ENCODE data around the gene NT5C3B. TPM values are rescaled to one million over a fixed set of nuclear protein-coding genes. Genes with fewer than 3 reads are reported as not detected.
"Not testable (repeated sequence)": the region's sequence is repeated elsewhere in the genome, so short reads cannot be mapped to it uniquely, and the experiment has no call there.

The NT5C3B gene
- total RNA-seq, 1 experiment from 2014 or later = 62.0 TPM

- Mint-ChIP-seq H3K4me3 (ENCODE audit: low read depth, unreplicated experiment) (no peak overlapping the region), H3K4me1 (ENCODE audit: low read depth, unreplicated experiment) (peaks cover 9% of the 10 kb centered on the region), H3K9me3 (ENCODE audit: low read depth, unreplicated experiment) (no peaks in the 10 kb centered on the region), H3K27ac (ENCODE audit: unreplicated experiment) (no peak overlapping the region), H3K27me3 (ENCODE audit: unreplicated experiment) (no peaks in the 10 kb centered on the region), H3K36me3 (ENCODE audit: insufficient read depth, unreplicated experiment) (peaks cover 29% of the 10 kb centered on the region)
- TF ChIP-seq, protein P1, sequence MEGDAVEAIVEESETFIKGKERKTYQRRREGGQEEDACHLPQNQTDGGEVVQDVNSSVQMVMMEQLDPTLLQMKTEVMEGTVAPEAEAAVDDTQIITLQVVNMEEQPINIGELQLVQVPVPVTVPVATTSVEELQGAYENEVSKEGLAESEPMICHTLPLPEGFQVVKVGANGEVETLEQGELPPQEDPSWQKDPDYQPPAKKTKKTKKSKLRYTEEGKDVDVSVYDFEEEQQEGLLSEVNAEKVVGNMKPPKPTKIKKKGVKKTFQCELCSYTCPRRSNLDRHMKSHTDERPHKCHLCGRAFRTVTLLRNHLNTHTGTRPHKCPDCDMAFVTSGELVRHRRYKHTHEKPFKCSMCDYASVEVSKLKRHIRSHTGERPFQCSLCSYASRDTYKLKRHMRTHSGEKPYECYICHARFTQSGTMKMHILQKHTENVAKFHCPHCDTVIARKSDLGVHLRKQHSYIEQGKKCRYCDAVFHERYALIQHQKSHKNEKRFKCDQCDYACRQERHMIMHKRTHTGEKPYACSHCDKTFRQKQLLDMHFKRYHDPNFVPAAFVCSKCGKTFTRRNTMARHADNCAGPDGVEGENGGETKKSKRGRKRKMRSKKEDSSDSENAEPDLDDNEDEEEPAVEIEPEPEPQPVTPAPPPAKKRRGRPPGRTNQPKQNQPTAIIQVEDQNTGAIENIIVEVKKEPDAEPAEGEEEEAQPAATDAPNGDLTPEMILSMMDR (IDR thresholded peaks at IDR 0.05; ENCODE audit: unreplicated experiment) = no peak
- CTCF ChIA-PET = interaction anchor here (0.6 to 1.9 kb wide), 8 partner anchors 9 to 175 kb away, joined by 3 to 7 read pairs (median 4); partner anchors contain the start of genes ACLY, EIF1 and ODAD4
- no peak for DNase-seq
- no TSS peak for BruUV-seq (replicated peaks)
- intact Hi-C loops (cut with micrococcal nuclease; ENCODE audit: unreplicated experiment) = no loop called here
Measured at GRCh38 chr17:41864498-41864835, 28.4 kb upstream of the NT5C3B start.

GRCh38 chr17:41863074-41863848, 27.2 kb upstream of the NT5C3B start:
- Mint-ChIP-seq H3K36me3 (ENCODE audit: insufficient read depth, unreplicated experiment) (peaks cover 18% of the 10 kb centered on the region), H3K27me3 (ENCODE audit: unreplicated experiment) (no peaks in the 10 kb centered on the region), H3K4me3 (ENCODE audit: low read depth, unreplicated experiment) (no peak overlapping the region), H3K9me3 (ENCODE audit: low read depth, unreplicated experiment) (no peaks in the 10 kb centered on the region), H3K4me1 (ENCODE audit: low read depth, unreplicated experiment) (peaks cover 9% of the 10 kb centered on the region), H3K27ac (ENCODE audit: unreplicated experiment) (no peak overlapping the region)
- intact Hi-C loops (cut with micrococcal nuclease; ENCODE audit: unreplicated experiment) = no loop called here
- no peak for DNase-seq
- CTCF ChIA-PET = interaction anchor here (0.6 to 1.9 kb wide), 5 partner anchors 37 to 174 kb away, joined by 3 to 6 read pairs (median 5); partner anchors contain the start of genes ACLY and EIF1
- TF ChIP-seq, protein P1 (IDR thresholded peaks at IDR 0.05; ENCODE audit: unreplicated experiment) = no peak
- BruUV-seq (replicated peaks) = no TSS peak

GRCh38 chr17:41860254-41860931, 24.4 kb upstream of the NT5C3B start:
- BruUV-seq (replicated peaks) = no TSS peak
- Mint-ChIP-seq H3K27ac (ENCODE audit: unreplicated experiment) (no peak overlapping the region), H3K27me3 (ENCODE audit: unreplicated experiment) (no peaks in the 10 kb centered on the region), H3K4me1 (ENCODE audit: low read depth, unreplicated experiment) (peaks cover 9% of the 10 kb centered on the region), H3K9me3 (ENCODE audit: low read depth, unreplicated experiment) (no peaks in the 10 kb centered on the region), H3K36me3 (ENCODE audit: insufficient read depth, unreplicated experiment) (no peaks in the 10 kb centered on the region), H3K4me3 (ENCODE audit: low read depth, unreplicated experiment) (no peak overlapping the region)
- TF ChIP-seq, protein P1 (IDR thresholded peaks at IDR 0.05; ENCODE audit: unreplicated experiment) = no peak
- intact Hi-C loops (cut with micrococcal nuclease; ENCODE audit: unreplicated experiment) = no loop called here
- DNase-seq = no peak
- CTCF ChIA-PET = no interaction called here

DNA sequence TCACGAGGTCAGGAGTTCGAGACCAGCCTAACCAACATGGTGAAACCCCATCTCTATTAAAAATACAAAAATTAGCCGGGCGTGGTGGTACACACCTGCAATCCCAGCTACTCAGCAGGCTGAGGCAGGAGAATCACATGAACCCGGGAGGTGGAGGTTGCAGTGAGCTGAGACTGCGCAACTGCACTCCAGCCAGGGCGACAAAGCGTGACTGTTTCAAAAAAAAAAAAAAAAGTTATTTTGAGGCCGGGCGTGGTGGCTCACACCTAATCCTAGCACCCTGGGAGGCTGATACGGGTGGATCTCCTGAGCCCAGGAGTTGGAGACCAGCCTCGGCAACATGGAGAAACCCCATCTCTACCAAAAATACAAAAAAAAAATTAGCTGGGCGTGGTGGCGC, 15.3 kb upstream of the NT5C3B start:
- H3K9me3 Mint-ChIP-seq (ENCODE audit: low read depth, unreplicated experiment); BruUV-seq (replicated peaks); DNase-seq; H3K27ac Mint-ChIP-seq (ENCODE audit: unreplicated experiment); H3K27me3 Mint-ChIP-seq (ENCODE audit: unreplicated experiment); H3K36me3 Mint-ChIP-seq (ENCODE audit: insufficient read depth, unreplicated experiment); intact Hi-C loops (cut with micrococcal nuclease; ENCODE audit: unreplicated experiment); H3K4me1 Mint-ChIP-seq (ENCODE audit: low read depth, unreplicated experiment); H3K4me3 Mint-ChIP-seq (ENCODE audit: low read depth, unreplicated experiment): not testable (repeated sequence)
- CTCF ChIA-PET = interaction anchor here (0.6 to 1.4 kb wide), 5 partner anchors 9 to 158 kb away, joined by 3 to 4 read pairs (median 4); partner anchors contain the start of gene KLHL11

Measured in Calu3 (cell line).